HG03095 (cell line): ENCODE measurements around the gene PTPRD.

ENCODE experiments used
- ATAC-seq: cut with Tn5 transposase; IDR thresholded peaks from one replicate; pipeline ENCODE4 v1.9.1; 2021; ENCODE audit warnings: moderate library complexity; ENCODE audit not compliant: unreplicated experiment

PTPRD gene

DNA sequence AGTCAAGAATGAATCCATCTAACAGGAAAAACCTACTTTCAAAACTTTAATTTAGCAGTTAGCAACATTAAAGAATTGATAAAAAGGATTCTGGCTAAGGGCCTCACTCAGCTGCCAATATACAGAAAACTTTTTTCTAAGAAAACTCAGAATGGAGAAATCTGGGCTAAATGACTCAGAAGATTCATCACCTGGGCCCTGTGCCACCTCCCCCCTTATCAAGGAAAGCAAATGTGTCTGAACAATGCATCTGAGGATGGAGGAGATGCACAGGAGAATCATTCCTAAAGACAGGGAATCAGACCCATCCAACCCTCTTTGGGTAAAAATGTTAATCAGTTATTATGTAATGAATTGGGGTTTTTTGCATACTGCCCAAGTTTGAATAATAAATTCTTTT, 2221.2 kb downstream of the PTPRD start:
- no peak for ATAC-seq

DNA sequence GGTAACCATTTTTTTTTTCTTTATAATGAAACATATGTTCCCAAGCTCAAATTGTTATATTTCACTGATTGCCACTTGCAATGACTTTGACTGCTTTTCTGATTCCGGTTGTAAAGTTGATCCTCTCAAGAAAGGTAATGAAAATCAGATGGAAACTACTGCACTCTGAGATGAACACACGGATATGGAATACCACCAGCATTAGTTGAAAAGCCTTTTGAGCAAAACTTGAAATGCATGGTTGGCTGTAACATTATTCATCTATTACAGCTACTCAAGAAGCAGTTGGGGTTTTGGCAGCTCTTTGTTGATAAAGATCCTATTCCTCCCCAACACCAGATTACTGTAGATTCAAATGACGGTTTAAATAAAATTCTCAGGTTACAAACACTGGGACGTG, 2221.7 kb downstream of the PTPRD start:
- ATAC-seq: no peak

DNA sequence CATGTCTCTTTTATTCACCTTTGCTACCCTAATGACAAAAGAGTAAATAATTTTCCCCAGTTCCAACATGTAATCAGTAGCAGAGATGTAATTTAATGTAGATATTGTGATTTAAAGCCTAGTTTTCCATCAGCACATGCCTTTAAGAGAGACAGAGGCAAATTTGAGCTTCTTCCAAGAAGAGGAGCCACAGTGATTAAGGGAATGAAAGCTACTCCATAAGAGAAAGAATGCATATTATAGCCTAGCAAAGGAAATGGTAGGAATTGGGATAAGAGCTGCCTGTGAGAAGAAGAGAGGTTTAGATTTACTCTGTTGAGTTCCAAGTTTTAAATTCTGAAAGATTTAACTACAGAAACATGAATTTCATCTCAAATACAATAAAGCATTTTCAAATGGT, 2222.2 kb downstream of the PTPRD start:
- ATAC-seq: no peak

DNA sequence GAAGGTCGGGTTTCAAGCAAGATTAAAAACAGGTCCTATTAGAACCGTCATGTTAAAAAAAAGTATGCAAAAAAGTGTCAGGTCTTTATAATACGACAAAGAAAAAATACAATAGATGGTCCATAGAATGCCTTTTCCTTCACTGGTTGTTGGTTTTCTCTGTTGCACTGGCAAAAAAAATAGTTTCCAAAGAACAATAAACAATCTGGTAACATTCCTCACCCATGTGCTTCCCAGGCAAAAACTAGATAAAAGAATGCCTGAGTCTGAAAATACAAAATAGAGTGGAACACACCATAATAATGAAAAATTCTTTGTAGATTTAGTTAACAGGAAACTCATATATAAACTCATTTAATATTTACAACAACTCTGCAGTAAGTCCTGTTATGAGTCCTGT, 2223.3 kb downstream of the PTPRD start:
- no peak for ATAC-seq

DNA sequence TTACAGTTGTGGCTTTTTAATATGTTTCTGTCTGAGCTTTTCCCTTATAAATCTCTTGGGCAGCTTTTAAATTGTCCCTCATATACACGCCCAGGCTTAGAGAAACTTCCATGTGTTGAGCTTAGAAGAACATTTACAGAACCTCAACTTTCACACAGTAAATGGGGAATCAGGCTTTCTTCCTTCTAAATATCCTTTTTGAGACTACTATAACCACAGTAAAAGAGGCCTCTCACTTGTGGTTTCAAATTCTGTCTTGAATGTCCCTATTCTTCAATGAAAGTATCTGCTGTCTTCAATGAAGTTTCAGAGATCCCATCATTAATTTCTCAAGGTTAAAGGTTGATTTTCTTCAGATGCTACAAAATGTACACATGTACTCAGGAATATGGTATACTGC, 2224.7 kb downstream of the PTPRD start:
- ATAC-seq: no peak

DNA sequence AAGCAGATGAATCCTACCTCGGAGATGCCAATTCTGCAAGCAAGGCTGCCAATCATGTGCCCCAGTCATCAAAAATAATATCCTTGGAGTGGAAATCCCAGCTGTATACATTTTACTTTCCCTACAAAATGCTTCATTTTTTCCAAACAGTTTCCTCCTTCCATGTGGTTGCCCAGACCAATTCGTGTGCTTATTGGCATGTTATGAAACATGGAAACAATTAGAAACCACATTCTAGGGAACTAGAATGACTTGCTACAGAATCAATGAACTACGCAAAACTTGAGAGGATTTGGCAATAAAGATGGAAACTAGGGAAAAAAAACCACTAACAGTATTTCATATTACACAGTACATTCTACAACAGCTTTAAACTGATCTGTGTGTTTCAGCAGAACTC, 2228.7 kb downstream of the PTPRD start:
- ATAC-seq: no peak

DNA sequence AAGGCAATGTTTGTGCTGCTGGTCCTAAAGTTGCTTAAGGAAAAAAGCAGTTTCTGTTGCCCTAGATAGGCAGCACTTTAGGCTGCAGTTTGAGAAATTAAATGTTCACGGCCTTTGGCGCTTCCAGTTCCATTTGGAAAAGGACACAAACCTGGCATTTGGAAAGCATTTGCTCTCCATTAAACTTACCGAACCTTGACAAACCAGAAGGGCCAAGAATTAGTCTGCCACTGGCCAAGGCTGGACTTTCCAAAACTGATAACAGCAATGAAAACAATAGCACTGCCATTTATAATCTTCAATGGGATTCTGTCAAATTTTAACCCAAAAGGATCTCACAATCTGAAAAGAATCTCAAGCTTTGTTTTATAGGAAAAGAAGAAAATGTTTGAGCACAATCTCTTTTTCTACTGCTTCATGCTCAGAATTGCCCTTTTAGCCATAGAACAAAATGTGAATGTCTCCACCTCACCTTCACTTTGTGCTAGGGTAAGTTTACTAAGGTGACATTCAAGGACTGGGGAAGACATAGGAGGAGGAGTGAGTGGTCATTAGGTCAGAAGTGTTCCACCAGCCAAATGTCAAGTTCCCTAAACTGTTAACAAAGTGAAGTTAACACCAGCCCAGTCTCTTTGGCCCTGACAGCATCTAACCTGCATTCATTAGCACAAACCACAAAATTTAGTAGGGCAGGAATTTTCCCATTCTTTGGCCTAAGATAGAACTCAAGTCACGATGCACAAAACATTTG, 2229.8 kb downstream of the PTPRD start:
- no peak for ATAC-seq

DNA sequence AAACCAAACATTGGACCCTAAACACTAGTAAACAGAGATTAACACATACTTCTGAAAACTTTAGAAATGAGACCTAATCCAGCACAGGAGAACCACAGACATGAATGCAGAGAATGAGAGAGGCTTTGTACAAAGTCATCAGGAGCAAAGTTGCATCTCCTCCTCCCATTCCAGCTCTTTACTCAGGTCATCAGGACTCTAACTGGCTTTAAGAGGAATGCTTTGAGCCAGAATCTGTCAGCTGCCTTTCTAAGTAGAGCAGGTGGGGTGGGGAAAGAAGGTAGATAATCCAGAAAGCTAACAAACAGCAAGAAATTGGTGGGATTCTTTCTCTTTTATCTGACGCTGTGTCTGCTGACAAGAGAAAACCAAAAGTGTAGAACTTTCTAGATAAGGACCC, 2230.5 kb downstream of the PTPRD start:
- ATAC-seq: no peak

DNA sequence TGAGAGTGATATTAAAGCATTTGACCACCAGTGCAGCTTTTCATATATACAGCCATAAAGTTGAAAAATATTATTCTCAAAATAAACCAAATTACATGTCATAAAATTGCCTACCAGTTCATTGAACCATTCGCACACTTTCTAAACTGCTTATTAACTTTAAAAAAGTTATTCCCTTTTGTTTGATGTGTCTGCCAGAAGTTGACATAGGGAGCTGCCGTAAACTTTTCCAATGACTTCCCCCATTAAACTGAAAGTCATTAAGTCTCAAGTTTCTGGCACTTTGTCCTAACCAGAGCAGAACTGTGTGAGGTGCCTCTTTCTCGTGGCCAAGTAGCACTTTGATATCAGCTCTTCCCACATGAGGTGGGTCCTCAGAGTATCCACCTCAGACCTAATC, 2231.2 kb downstream of the PTPRD start:
- ATAC-seq: no peak

DNA sequence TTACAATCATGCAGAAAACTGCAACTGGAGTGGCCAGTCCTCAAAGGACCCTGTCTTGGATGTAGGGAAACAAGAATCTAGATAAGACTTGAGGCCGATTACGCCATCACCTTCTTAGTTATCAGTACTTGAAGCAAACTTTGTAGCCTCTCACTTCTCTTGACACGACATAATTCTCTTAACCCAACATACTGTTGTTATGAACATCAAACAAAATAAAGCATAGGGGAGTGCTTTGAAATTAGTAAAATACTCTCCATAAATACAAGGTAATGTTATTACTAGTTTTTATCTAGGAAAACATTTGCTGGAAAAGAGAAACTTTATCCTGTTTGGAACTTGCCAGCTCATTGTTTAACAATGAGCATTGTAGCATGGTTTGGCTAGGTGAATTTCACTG, 2238.3 kb downstream of the PTPRD start:
- ATAC-seq: no peak

DNA sequence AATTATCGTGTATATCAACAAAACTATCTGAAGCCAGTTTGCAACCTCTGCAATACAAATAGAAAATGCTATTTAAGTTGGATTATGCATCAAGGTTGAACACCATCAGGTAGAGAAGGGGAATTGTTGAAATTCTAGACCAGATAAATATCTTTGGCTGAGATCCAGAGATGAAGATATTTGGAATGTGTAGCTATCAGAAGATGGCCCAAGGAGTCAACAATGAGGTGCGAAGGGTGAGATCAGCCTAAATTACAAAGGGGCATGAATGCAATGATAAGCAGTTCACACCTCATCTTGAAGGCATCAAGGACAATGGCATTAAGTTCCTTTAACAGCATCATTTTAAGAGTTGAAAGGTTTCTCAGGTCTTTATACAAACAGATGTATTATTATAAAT, 2241.1 kb downstream of the PTPRD start:
- ATAC-seq: no peak

DNA sequence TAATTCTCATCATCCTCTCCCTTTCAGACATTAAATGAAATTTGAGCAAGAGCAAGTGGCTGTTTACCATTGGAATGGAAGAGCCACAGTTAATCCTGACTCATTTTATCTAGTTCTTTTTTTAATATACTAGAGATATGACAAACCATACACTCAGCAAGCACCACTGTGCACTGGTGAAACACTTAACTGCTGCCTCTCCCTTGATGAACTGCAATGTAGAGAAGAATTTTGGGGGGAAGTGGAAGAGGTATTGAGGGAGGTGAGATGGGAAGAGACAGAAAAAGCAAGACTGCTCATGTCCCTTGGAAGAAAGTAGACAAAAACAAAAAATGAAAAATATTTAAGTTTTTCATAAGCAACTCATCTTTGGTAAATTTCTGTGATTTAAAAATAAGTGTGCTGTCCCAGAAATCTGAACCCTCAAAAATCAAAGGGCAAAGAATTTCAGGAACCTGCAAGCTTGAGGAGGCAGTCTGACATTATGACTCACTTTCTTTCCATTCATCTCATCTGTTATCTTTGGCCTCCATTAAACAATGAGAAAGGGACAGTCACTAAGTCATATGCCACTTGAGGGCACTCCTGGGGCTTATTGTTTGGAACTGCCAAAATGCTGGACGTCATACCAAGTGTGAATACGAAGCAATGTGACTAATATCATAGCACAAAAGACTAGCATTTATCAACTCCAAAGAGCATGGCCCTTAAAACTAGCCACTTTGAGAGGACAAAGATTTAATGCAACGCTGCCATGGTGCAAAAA, 2246.5 kb downstream of the PTPRD start:
- ATAC-seq: no peak

DNA sequence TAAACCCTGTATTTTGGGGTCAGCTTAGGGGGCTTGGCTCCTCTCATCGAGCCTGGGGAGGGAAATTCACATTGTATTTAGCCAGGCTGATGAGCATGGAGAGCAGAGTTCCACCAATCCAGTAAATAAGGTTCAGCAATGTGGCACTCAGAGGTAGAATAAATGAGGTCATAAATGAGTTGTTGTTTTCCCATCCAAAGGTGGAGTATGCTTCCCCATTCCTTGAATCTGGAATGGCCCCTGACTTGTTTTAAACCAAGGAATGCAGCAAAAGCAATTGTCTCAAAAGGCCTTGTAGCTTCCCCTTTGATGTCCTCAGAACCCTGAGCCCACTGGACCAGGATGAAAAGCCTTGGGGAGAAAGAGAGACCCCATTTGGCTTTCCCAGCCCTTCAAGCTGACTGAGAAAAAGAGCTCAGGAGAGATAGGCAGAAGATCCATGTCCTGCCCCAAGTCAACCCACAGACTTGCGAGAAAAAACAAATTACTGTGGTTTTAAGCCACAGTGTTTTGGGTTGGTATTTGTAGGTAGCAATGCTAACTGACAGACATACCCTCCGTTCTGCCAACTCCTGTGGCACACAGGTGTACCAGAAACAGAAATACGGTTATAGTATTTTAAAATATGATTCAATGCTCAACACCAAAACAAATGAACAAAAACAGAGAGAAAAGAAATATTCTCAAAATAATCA, 2247.2 kb downstream of the PTPRD start:
- no peak for ATAC-seq

DNA sequence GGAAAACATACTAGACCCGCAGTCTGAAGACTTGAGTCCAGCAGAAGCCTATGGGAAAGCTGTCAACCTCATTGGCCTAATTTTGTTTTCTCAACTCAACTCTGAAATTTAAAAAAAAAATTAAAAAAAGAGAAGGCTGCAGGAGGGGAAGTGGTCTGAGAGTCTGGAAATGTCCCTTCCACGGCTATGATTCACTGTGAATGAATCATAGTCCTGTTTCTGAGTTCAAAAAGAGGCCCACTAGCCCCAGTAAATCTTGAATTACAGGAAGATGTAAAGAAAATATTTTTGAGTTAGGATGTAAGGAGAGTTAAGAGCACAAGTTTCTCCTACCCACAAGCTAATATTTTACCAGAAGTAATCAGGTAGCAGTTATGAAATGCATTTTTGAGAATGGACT, 2247.8 kb downstream of the PTPRD start:
- ATAC-seq: no peak

DNA sequence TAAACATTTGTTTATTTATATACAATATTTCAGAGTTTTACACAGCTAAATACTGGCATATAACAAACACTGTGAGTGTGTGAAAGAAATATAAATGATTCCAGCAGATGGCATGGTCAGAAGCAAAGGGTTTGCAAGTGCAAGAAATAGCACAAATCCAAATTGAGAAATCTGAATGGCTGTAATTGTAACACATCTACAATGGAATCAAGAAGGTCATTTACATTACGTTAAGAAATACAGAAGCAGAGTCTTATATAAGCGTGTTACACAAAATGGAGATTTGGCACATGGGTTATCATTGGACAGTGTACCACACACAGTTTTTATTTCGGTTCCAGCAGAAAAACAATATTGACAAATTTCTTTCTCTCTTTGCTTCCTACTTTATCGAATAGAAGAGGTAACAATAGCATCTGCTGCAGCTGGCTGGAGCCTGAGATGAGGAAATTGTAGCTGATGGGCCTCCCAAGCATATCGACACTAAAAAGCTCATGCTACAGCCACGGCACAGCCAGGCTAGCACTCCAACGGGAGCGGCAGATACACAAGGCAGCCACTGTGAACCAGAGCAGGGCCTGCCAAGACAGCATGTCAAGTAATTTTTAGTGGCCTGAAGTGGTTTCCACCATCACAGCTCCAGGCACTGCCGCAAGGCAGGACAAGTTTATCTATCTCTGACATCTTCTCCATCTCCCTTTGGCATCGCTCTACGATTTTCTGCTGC, 2248.6 kb downstream of the PTPRD start:
- ATAC-seq: no peak

DNA sequence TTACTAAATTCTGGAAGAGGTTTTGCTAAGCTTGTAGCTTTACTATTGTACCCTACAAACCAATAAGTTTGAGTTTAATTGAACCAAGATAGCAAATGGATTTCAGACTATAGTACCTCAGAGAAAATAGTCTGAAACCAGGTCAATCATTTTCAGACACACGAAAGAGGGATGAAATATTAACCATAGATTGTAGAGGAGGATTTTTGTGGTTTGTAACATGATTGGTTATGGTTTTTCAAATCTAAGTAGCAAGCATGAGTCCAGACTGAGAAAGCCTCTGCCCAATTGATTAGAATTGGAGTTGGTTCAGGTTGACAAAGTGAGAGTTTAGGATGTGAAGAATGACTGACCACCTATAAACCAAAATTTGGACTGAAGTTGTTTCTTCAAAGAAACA, 2250.6 kb downstream of the PTPRD start:
- no peak for ATAC-seq

DNA sequence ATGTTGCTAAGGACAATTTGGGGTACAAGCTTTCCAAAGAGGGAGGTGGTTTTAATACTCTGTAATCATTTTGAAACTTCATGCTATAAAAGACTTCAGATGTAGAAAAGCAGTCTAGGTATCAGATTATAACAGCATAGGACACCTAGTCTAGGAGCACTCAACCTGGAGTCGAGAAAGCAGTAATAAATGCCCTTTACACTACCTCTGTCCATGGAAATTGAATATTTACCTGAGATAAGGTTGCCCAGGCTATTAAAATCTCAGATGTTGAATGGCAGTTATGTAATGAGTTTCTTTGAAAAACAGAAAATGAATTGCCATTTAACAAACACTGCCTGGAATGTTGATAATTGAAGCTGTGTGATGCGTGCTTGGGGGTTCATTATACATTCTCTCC, 2251.4 kb downstream of the PTPRD start:
- no peak for ATAC-seq

DNA sequence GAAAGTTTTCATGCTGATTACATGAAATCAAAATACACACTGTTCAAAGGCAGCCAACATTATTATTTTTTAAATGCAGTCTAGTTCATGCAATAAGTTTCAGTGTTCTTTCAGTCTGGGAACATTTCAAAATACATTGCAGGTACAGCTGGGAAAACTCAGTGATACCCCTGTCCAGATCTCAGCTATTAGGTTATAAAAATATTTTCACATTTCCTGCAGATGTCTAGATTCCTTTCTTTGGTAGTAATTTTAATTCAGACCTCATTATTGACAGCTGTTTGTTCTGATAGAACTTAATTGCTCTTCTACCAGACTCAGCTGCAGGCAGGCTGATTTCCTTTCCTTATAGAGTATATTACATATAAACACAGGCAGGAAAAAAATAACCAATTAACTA, 2256.4 kb downstream of the PTPRD start:
- no peak for ATAC-seq

DNA sequence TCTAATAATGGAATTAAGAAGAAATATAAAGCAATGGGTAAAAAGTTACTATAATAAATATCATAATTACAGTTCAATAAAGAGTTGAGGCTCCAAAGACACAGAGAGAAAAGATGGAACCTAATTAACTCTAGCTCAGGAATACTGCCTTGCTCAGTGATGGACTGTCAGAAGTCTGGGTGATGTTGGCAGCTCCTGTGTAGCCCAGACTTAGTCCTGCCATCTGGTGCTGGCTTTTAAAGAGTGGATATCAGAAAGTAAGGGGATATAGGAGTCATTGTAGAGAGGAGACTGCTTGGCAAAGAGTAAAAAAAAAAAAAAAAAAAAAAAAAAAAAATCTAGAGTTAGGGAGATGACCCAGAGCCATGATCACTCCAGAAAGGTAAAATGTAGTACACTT, 2261.4 kb downstream of the PTPRD start:
- no peak for ATAC-seq

DNA sequence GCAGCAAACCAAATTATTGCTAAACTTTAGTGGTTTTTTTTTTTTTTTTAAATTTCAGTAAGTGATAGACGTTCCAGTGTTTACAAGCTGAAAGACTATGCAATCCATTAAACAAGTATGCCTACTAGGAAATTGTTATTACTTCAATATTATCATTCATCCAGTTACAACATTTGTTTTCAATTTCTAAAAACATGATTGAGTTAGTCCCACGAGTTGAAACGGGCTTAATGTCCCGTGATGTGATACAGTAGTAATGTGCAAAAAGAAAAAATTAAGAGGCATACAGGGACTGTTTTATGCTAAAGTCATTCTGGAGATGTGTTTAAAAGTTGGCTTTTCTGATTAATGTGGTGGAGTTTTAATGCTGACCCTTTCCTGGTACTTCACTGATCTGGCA, 2262.9 kb downstream of the PTPRD start:
- ATAC-seq: no peak

DNA sequence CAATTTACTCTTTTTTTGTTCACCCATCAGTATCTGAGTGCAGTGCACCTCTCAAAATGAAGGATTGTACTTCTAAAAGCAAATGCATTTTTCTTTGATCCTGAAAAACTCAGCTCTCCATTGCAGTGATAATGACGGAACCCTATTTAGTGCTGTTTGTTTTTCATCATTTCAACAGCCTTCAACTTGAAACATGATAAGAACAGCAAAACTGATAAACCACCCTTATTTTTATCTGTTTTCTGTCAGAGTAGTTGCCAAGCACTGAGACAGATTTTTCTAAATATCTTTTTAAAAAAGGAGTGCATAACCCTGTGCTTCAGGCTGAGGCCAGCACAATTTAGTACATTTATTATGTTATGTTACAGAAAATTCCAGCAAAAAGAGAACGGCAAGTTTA, 2263.4 kb downstream of the PTPRD start:
- no peak for ATAC-seq
